GM23338 (cell line): ENCODE measurements around the gene AHDC1.

ENCODE experiments used
- EZH2 ChIP-seq: fragments of 200-600 bp; sonication (generic); IDR thresholded peaks from one replicate; pipeline ENCODE4 v1.8.0; 2017; ENCODE audit warnings: antibody characterized with exemption, mild to moderate bottlenecking, low read depth; ENCODE audit not compliant: unreplicated experiment
- JUNB ChIP-seq: IDR thresholded peaks from one replicate; pipeline ENCODE4 v1.6.1; 2016; ENCODE audit warnings: antibody characterized with exemption; ENCODE audit not compliant: unreplicated experiment
- TF ChIP-seq, protein P1 (sequence below), 2 experiments: fragments of 200-600 bp in 1 of 2; sonication (generic) in 1 of 2; conservative IDR thresholded peaks; 2 replicates each; pipeline versions ENCODE4 v1.5.1 to v1.6.1; 2016 to 2017; ENCODE audit warnings: antibody characterized with exemption in 2 of 2, low read depth in 2 of 2, mild to moderate bottlenecking in 2 of 2, moderate library complexity in 1 of 2

- TF ChIP-seq, protein P1, sequence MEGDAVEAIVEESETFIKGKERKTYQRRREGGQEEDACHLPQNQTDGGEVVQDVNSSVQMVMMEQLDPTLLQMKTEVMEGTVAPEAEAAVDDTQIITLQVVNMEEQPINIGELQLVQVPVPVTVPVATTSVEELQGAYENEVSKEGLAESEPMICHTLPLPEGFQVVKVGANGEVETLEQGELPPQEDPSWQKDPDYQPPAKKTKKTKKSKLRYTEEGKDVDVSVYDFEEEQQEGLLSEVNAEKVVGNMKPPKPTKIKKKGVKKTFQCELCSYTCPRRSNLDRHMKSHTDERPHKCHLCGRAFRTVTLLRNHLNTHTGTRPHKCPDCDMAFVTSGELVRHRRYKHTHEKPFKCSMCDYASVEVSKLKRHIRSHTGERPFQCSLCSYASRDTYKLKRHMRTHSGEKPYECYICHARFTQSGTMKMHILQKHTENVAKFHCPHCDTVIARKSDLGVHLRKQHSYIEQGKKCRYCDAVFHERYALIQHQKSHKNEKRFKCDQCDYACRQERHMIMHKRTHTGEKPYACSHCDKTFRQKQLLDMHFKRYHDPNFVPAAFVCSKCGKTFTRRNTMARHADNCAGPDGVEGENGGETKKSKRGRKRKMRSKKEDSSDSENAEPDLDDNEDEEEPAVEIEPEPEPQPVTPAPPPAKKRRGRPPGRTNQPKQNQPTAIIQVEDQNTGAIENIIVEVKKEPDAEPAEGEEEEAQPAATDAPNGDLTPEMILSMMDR (conservative IDR thresholded peaks at IDR 0.05; ENCODE audit: low read depth in 2 of 2), result peak; percentile 16 to 41; a peak in 3 of 4 replicates
- TF ChIP-seq JUNB, result no peak
- no peak for TF ChIP-seq EZH2
Measured at GRCh38 chr1:27600498-27601175, 3.3 kb downstream of the AHDC1 start.
